A673 (cell line): ENCODE data around the gene TMEM178B.

Experiments
- EZH2 ChIP-seq: fragments of 200-600 bp; sonication (generic); IDR thresholded peaks from 2 replicates; pipeline ENCODE4 v1.6.1; 2017; ENCODE audit warnings: borderline replicate concordance, low read depth, mild to moderate bottlenecking, mixed read lengths, antibody characterized with exemption, low read length; ENCODE audit not compliant: poor library complexity, severe bottlenecking
- TF ChIP-seq, protein P1 (sequence below): fragments of 300-800, 200-600 bp; sonication (generic); conservative IDR thresholded peaks from 2 replicates; pipeline ENCODE4 v1.5.1; 2017; ENCODE audit warnings: low read depth, mild to moderate bottlenecking, antibody characterized with exemption, low read length, moderate library complexity, mixed read lengths

GRCh38 chr7:141442781-141443180 is 368.9 kb downstream of the TMEM178B start:
- no peak for TF ChIP-seq EZH2
- TF ChIP-seq, protein P1, sequence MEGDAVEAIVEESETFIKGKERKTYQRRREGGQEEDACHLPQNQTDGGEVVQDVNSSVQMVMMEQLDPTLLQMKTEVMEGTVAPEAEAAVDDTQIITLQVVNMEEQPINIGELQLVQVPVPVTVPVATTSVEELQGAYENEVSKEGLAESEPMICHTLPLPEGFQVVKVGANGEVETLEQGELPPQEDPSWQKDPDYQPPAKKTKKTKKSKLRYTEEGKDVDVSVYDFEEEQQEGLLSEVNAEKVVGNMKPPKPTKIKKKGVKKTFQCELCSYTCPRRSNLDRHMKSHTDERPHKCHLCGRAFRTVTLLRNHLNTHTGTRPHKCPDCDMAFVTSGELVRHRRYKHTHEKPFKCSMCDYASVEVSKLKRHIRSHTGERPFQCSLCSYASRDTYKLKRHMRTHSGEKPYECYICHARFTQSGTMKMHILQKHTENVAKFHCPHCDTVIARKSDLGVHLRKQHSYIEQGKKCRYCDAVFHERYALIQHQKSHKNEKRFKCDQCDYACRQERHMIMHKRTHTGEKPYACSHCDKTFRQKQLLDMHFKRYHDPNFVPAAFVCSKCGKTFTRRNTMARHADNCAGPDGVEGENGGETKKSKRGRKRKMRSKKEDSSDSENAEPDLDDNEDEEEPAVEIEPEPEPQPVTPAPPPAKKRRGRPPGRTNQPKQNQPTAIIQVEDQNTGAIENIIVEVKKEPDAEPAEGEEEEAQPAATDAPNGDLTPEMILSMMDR: no peak
